ENCODE results near the gene URB1.

- TF ChIP-seq ZNF274 (IDR thresholded peaks at IDR 0.05; ENCODE audit: low read depth, low read length) (no peak), YY1 (IDR thresholded peaks at IDR 0.05; ENCODE audit: insufficient read depth, insufficient read length) (no peak)
Measured at GRCh38 chr21:32410291-32410690, 17.5 kb upstream of the URB1 start.

Measured in NT2/D1 (cell line).